Vagina (tissue), 2 donors: ENCODE measurements around the gene NPLOC4.

Experiments used
- POLR2A ChIP-seq, 2 donors: fragments of 450-650 bp; IDR thresholded peaks; one replicate each; pipeline ENCODE4 v1.6.1; 2017; ENCODE audit warnings: antibody characterized with exemption in 2 of 2, mild to moderate bottlenecking in 2 of 2, moderate library complexity in 2 of 2
- POLR2AphosphoS5 ChIP-seq, 2 donors: sonication (generic); formaldehyde crosslinking; IDR thresholded peaks; one replicate each; pipeline ENCODE4 v1.9.0; 2017; ENCODE audit warnings: antibody characterized with exemption in 2 of 2, mild to moderate bottlenecking in 2 of 2, low read depth in 1 of 2; ENCODE audit not compliant: insufficient read depth in 1 of 2
- TF ChIP-seq, protein P1 (sequence below), 3 experiments: fragments of 450-650 bp in 2 of 3; fragments of 200-600 bp in 1 of 3; sonication (generic) in 1 of 3; IDR thresholded peaks; one replicate each; pipeline ENCODE4 v1.5.1; 2017 to 2019; ENCODE audit warnings: antibody characterized with exemption in 3 of 3, mild to moderate bottlenecking in 2 of 3, moderate library complexity in 2 of 3

DNA sequence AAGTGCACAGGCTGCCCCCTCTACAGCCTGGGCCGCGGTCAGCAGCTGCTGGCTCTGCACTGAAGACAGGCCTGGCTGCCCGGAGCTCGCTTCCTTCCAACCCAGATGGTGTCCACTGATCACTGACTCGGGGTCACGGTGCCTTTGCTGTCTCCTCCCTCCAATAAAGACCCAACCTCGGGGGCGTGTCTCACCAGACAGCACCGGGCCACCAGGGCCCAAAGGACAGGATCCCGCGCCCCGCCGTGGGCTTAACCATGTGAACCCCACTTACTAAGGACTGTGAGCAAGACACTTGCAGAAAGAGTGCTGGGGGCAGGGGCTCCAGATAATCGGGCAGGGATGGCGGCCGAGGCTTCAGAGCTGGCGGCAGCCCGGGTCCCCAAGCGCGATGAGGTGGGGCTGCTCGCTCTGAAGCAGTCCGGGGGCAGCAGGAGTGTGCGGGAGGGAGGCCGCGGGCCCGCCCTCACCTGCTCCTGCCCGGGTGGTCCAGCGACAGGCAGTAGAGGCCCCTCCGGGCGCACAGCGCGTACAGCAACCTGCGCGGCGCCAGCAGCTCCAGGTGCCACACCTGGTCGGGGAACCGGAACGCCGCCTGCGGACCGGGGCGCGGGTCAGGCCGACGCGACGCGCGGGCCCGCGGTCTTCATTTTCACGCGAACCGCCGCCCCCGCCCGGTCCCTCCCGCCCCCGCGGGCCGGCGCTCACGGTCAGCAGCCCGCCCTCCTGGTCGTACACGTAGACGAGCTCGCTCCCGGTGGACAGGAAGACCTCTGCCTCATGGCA, 85.3 kb downstream of the NPLOC4 start:
- TF ChIP-seq, protein P1, sequence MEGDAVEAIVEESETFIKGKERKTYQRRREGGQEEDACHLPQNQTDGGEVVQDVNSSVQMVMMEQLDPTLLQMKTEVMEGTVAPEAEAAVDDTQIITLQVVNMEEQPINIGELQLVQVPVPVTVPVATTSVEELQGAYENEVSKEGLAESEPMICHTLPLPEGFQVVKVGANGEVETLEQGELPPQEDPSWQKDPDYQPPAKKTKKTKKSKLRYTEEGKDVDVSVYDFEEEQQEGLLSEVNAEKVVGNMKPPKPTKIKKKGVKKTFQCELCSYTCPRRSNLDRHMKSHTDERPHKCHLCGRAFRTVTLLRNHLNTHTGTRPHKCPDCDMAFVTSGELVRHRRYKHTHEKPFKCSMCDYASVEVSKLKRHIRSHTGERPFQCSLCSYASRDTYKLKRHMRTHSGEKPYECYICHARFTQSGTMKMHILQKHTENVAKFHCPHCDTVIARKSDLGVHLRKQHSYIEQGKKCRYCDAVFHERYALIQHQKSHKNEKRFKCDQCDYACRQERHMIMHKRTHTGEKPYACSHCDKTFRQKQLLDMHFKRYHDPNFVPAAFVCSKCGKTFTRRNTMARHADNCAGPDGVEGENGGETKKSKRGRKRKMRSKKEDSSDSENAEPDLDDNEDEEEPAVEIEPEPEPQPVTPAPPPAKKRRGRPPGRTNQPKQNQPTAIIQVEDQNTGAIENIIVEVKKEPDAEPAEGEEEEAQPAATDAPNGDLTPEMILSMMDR (IDR thresholded peaks at IDR 0.05): no peak
- TF ChIP-seq POLR2A (IDR thresholded peaks at IDR 0.05) (no peak), POLR2AphosphoS5 (IDR thresholded peaks at IDR 0.05; ENCODE audit: insufficient read depth in 1 of 2, low read depth in 1 of 2) (no peak)
